Measurements from ENCODE around the gene CAMSAP2. TPM values are rescaled to one million over a fixed set of nuclear protein-coding genes. Genes with fewer than 3 reads are reported as not detected.
A peak's percentile ranks its signal among the peaks of the same experiment; 100 is the strongest.

CAMSAP2 gene
- total RNA-seq, 4 donors from 2014 or later, result 26.5 to 47.4 (median 33.3) TPM

GRCh38 chr1:200834383-200834782 lies 95.7 kb downstream of the CAMSAP2 start:
- no peak for TF ChIP-seq POLR2A (IDR thresholded peaks at IDR 0.05)
- TF ChIP-seq CTCF (IDR thresholded peaks at IDR 0.05), result no peak
- no peak for TF ChIP-seq POLR2AphosphoS5 (IDR thresholded peaks at IDR 0.05)
- no peak for TF ChIP-seq EP300 (IDR thresholded peaks at IDR 0.05)
- H3K4me3 ChIP-seq, result no peak overlapping the region
- H3K36me3 ChIP-seq, result peaks cover 7% of the 10 kb centered on the region
- WGBS, result 87% methylated on average over 5 of the region's 5 CpGs
- H3K9me3 ChIP-seq, result no peaks in the 10 kb centered on the region
- H3K27me3 ChIP-seq, result no peaks in the 10 kb centered on the region
- no peak overlapping the region for H3K27ac ChIP-seq
- H3K4me1 ChIP-seq, result no peaks in the 10 kb centered on the region
- no peak for DNase-seq (ENCODE audit: low spot score in 2 of 2)

- H3K36me3 ChIP-seq, result peaks cover 7% of the 10 kb centered on the region
- TF ChIP-seq EP300 (IDR thresholded peaks at IDR 0.05) (no peak), POLR2A (IDR thresholded peaks at IDR 0.05) (no peak)
- no peaks in the 10 kb centered on the region for H3K27me3 ChIP-seq
- H3K9me3 ChIP-seq, result no peaks in the 10 kb centered on the region
- H3K4me1 ChIP-seq, result no peaks in the 10 kb centered on the region
- H3K27ac ChIP-seq, result no peak overlapping the region
- DNase-seq (ENCODE audit: low spot score in 2 of 2), result no peak
- no peak overlapping the region for H3K4me3 ChIP-seq
- 93% methylated on average over 3 of the region's 3 CpGs for WGBS
Observed at GRCh38 chr1:200836213-200836612, 97.5 kb downstream of the CAMSAP2 start.

- no peak for DNase-seq (ENCODE audit: low spot score in 2 of 2)
- no peak for TF ChIP-seq POLR2A (IDR thresholded peaks at IDR 0.05)
- no peak for TF ChIP-seq POLR2AphosphoS5 (IDR thresholded peaks at IDR 0.05)
- peak in 1 of 2 donors; percentile 20 for TF ChIP-seq CTCF (IDR thresholded peaks at IDR 0.05)
- TF ChIP-seq EP300 (IDR thresholded peaks at IDR 0.05), result no peak
- H3K4me3 ChIP-seq, result no peak overlapping the region
- 42% methylated on average over 2 of the region's 2 CpGs for WGBS
- H3K27ac ChIP-seq, result no peak overlapping the region
- H3K9me3 ChIP-seq, result no peaks in the 10 kb centered on the region
- H3K36me3 ChIP-seq, result peaks cover 10% of the 10 kb centered on the region
- H3K27me3 ChIP-seq, result no peaks in the 10 kb centered on the region
- H3K4me1 ChIP-seq, result no peaks in the 10 kb centered on the region
Observed at GRCh38 chr1:200837931-200838571, 99.4 kb downstream of the CAMSAP2 start.

- Histone ChIP-seq H3K27ac (no peak overlapping the region), H3K27me3 (no peaks in the 10 kb centered on the region), H3K36me3 (peaks cover 18% of the 10 kb centered on the region), H3K4me1 (no peaks in the 10 kb centered on the region), H3K4me3 (no peak overlapping the region), H3K9me3 (no peaks in the 10 kb centered on the region)
- 79% methylated on average over 3 of the region's 3 CpGs for whole genome bisulfite sequencing
- no peak for DNase-seq (ENCODE audit: low spot score in 2 of 2)
- TF ChIP-seq CTCF (IDR thresholded peaks at IDR 0.05), result no peak
- TF ChIP-seq POLR2A (IDR thresholded peaks at IDR 0.05), result no peak
- TF ChIP-seq POLR2AphosphoS5 (IDR thresholded peaks at IDR 0.05), result no peak
- TF ChIP-seq EP300 (IDR thresholded peaks at IDR 0.05), result no peak
Observed at GRCh38 chr1:200838676-200839445, 100.2 kb downstream of the CAMSAP2 start.

- Histone ChIP-seq H3K9me3 (no peaks in the 10 kb centered on the region), H3K4me1 (no peaks in the 10 kb centered on the region), H3K27me3 (no peaks in the 10 kb centered on the region), H3K27ac (no peak overlapping the region), H3K4me3 (no peak overlapping the region), H3K36me3 (peaks cover 67% of the 10 kb centered on the region)
- TF ChIP-seq POLR2AphosphoS5 (IDR thresholded peaks at IDR 0.05), result no peak
- no peak for TF ChIP-seq CTCF (IDR thresholded peaks at IDR 0.05)
- WGBS, result 88% methylated on average over 4 of the region's 4 CpGs
- no peak for DNase-seq (ENCODE audit: low spot score in 2 of 2)
Observed at GRCh38 chr1:200845360-200845759, 106.7 kb downstream of the CAMSAP2 start.
